ENCODE data around the gene ITLN1. TPM values are rescaled to one million over a fixed set of nuclear protein-coding genes. Genes with fewer than 3 reads are reported as not detected.
A peak's percentile ranks its signal among the peaks of the same experiment; 100 is the strongest.
"Not testable (repeated sequence)": the region's sequence is repeated elsewhere in the genome, so short reads cannot be mapped to it uniquely, and the experiment has no call there.

The ITLN1 gene
- total RNA-seq, 2 experiments from 2014 or later: not detected

DNA sequence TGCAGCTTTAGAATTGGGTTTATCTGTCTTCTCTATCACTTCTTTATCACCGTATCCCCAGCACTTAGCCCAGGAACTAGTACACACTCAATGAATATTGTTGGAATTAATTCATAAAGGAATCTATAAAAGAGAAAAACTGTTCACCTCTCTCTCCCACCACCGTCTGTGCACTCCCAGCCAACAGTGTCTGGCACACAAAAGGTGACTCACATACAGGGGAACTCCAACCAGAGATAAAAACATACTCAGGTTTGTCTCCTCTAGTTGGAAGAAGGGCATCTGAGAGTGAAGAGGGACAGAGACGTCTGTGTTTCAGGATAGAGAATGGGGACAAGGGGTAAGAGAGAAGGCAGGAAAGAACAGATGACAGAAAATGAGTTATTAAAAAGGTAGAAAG, 10.0 kb downstream of the ITLN1 start:
- H3K9me3 Mint-ChIP-seq: no peaks in the 10 kb centered on the region
- peak; percentile 82 for ATAC-seq
- POLR2A ChIA-PET: interaction anchor here (1.5 kb wide), 1 partner anchor 12 kb away, joined by 3 read pairs; the partner anchor contains the start of gene CD244

DNA sequence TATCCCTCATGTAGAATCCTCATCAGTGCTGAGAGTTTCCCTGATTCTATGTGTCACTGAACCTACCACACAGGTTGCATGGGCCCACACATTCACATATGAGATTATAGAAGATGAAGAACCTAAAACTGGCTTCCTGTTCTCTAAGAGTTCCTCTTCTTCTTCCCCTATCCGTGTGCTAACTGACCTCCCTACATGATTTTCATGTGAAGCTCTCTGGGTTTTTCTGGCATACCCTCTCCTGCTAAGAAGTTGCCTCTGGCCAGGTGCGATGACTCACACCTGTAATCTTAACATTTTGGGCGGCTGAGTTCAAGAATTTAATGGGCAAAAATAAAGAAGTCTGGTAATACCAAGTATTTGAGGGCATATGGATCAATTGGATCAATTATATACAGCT, 16.8 kb downstream of the ITLN1 start:
- H3K9me3 Mint-ChIP-seq: no peaks in the 10 kb centered on the region
- H3K27ac Mint-ChIP-seq: no peak overlapping the region
- intact Hi-C loops (cut with micrococcal nuclease): no loop called here
- H3K4me3 Mint-ChIP-seq: no peak overlapping the region
- TF ChIP-seq, protein P1, sequence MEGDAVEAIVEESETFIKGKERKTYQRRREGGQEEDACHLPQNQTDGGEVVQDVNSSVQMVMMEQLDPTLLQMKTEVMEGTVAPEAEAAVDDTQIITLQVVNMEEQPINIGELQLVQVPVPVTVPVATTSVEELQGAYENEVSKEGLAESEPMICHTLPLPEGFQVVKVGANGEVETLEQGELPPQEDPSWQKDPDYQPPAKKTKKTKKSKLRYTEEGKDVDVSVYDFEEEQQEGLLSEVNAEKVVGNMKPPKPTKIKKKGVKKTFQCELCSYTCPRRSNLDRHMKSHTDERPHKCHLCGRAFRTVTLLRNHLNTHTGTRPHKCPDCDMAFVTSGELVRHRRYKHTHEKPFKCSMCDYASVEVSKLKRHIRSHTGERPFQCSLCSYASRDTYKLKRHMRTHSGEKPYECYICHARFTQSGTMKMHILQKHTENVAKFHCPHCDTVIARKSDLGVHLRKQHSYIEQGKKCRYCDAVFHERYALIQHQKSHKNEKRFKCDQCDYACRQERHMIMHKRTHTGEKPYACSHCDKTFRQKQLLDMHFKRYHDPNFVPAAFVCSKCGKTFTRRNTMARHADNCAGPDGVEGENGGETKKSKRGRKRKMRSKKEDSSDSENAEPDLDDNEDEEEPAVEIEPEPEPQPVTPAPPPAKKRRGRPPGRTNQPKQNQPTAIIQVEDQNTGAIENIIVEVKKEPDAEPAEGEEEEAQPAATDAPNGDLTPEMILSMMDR (IDR thresholded peaks at IDR 0.05): no peak
- peaks cover 16% of the 10 kb centered on the region for H3K4me1 Mint-ChIP-seq (ENCODE audit: low read depth)
- H3K27me3 Mint-ChIP-seq: no peaks in the 10 kb centered on the region
- DNase-seq (no peak), ATAC-seq (no peak)
- ChIA-PET POLR2A (no interaction called here), CTCF (interaction anchor here (2.5 kb wide), 1 partner anchor 86 kb away, joined by 8 read pairs; the partner anchor contains the start of gene ITLN2)
- no peaks in the 10 kb centered on the region for H3K36me3 Mint-ChIP-seq (ENCODE audit: low read depth)

More for the DNA sequence above, 10.0 kb downstream of the ITLN1 start:
- TF ChIP-seq, protein P1 (IDR thresholded peaks at IDR 0.05): no peak
- CTCF ChIA-PET: interaction anchor here (1.5 to 2.5 kb wide), 4 partner anchors 13 to 98 kb away, joined by 3 to 12 read pairs (median 6); partner anchors contain the start of gene ITLN2
- no peaks in the 10 kb centered on the region for H3K27me3 Mint-ChIP-seq
- peaks cover 30% of the 10 kb centered on the region for H3K4me1 Mint-ChIP-seq (ENCODE audit: low read depth)
- peak; percentile 33 for DNase-seq
- intact Hi-C loops (cut with micrococcal nuclease): no loop called here
- peak overlapping the region; percentile 9 for H3K27ac Mint-ChIP-seq
- no peak overlapping the region for H3K4me3 Mint-ChIP-seq
- H3K36me3 Mint-ChIP-seq (ENCODE audit: low read depth): no peaks in the 10 kb centered on the region

DNA sequence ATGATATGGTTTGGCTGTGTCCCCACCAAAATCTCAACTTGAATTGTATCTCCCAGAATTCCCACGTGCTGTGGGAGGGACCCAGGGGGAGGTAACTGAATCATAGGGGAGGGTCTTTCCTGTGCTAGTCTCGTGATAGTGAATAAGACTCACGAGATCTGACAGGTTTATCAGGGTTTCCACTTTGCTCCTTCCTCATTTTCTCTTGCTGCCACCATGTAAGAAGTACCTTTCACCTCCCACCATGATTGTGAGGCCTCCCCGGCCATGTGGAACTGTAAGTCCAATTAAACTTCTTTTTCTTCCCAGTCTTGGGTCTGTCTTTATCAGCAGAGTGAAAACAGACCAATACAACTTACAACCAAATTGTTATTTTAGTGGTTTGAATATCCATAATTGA, 17.3 kb downstream of the ITLN1 start:
- H3K27me3 Mint-ChIP-seq; H3K4me3 Mint-ChIP-seq; H3K27ac Mint-ChIP-seq; ATAC-seq; DNase-seq; intact Hi-C loops (cut with micrococcal nuclease); H3K9me3 Mint-ChIP-seq; CTCF ChIA-PET; H3K36me3 Mint-ChIP-seq (ENCODE audit: low read depth); POLR2A ChIA-PET: not testable (repeated sequence)
- H3K4me1 Mint-ChIP-seq (ENCODE audit: low read depth): peaks cover 21% of the 10 kb centered on the region

DNA sequence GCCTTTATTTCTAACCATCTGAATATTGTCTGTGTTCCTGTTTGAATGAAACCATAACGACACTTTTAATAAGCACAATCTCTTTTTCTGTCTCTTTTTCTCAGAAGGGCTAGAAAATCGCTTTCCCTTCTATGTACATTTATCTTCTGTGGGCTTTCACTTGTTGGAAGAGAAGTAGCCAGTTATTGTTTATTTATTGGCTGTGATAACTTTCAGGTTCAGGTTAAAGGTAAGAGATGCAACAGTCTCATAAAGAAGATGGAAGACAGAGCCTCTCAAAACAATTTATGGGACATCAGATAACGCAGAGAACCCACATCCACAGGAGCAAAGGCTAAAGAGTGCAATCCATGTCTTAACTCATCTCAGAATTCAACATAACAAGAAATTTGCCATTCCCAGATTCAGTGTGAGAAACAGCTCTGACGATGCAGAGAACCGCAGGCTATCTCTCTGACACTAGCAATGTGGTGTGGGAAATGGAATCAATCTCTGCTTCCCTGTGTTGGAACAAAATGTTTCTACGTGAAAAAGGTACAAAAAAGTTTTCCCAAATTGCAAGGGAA, 18.2 kb downstream of the ITLN1 start:
- no peak for ATAC-seq
- Mint-ChIP-seq H3K27ac (no peak overlapping the region), H3K4me3 (no peak overlapping the region), H3K4me1 (ENCODE audit: low read depth) (peaks cover 29% of the 10 kb centered on the region), H3K36me3 (ENCODE audit: low read depth) (no peaks in the 10 kb centered on the region), H3K27me3 (no peaks in the 10 kb centered on the region), H3K9me3 (no peaks in the 10 kb centered on the region)
- no peak for DNase-seq
- ChIA-PET CTCF (interaction anchor here (1.2 to 5.4 kb wide), 3 partner anchors 10 to 191 kb away, joined by 3 to 42 read pairs (median 30); partner anchors contain the start of gene ITLN2), POLR2A (interaction anchor here (1.0 kb wide), 1 partner anchor 70 kb away, joined by 4 read pairs; no protein-coding TSS in a partner anchor)
- intact Hi-C loops (cut with micrococcal nuclease): no loop called here
- TF ChIP-seq, protein P1 (IDR thresholded peaks at IDR 0.05): no peak

DNA sequence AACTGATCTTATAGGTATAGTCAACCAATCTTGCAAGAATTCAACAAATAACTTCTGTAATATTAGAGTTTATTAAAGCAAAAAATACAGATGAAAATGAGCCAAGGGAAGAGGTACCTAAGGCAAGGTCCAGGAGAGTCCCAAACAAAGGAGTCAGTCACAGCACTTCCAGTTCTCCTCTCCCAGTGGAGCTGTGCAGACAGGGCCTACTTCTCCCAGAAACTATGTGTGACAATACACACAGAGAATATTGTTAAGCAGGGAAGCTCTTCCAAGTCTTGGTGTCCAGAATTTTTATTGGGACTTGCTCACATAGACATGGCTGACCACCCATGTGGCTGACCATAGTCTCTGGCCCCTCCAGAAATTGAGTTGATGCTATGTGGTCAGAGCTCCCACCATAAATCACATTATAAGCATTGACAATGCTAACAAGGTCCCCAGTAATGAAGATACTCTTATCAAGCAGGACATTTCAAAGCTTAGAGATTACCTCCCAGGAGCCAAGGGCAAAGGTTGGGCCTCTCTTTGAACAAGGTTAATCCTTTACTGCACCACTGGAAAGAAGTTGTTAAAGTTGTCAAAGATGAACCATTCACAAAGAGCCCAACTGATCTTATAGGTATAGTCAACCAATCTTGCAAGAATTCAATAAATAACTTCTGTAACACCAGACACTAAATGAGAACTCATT, 18.8 kb downstream of the ITLN1 start:
- ATAC-seq (no peak), DNase-seq (no peak)
- Mint-ChIP-seq H3K9me3 (no peaks in the 10 kb centered on the region), H3K27ac (no peak overlapping the region), H3K36me3 (ENCODE audit: low read depth) (no peaks in the 10 kb centered on the region), H3K27me3 (no peaks in the 10 kb centered on the region), H3K4me1 (ENCODE audit: low read depth) (peaks cover 32% of the 10 kb centered on the region), H3K4me3 (no peak overlapping the region)
- TF ChIP-seq, protein P1 (IDR thresholded peaks at IDR 0.05): no peak
- CTCF ChIA-PET: interaction anchor here (0.7 to 5.4 kb wide), 8 partner anchors 11 to 191 kb away, joined by 3 to 42 read pairs (median 3); partner anchors contain the start of gene ITLN2
- intact Hi-C loops (cut with micrococcal nuclease): no loop called here
- POLR2A ChIA-PET: interaction anchor here (0.6 to 1.0 kb wide), 2 partner anchors 69 to 129 kb away, joined by 3 to 4 read pairs; no protein-coding TSS in a partner anchor

All from activated CD8-positive, alpha-beta T cell treated with anti-CD3 and anti-CD28 coated beads for 36 hours (primary cell).